ENCODE measurements around the gene FLT4.

Gene FLT4

DNA sequence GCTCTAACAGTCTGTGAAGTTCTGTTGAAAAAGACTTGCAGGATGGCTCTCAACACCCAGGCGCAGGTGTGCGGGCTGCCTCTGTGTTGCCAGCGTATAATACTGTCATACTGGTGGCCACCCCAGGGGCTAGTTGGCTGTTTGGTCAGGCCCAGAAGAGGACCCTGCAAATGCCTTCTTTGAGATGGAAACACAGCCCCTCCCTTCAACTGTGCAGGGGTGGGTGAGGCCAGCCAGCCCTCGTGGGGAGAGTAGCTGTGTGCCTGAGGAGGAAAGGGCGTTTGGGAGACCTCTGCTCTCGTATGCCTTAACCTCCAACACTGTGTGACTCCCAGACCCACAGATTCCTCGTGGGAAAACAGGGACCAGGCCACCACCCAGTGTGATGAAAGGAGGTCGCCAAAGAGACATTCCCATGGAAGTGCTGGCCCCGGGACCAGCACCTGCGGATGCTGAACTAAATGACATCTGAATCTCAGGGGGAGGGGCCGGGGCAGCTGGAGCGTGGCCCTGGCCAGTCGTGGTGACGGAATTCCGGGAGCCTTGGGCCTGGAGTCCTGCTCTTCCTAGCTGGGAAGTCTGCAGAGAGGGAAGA, 46.8 kb downstream of the FLT4 start:
- TF ChIP-seq GATA3 (IDR thresholded peaks at IDR 0.05; ENCODE audit: low read depth, low read length) = no peak
- TF ChIP-seq GATA2 (IDR thresholded peaks at IDR 0.05; ENCODE audit: low read depth, low read length) = no peak

DNA sequence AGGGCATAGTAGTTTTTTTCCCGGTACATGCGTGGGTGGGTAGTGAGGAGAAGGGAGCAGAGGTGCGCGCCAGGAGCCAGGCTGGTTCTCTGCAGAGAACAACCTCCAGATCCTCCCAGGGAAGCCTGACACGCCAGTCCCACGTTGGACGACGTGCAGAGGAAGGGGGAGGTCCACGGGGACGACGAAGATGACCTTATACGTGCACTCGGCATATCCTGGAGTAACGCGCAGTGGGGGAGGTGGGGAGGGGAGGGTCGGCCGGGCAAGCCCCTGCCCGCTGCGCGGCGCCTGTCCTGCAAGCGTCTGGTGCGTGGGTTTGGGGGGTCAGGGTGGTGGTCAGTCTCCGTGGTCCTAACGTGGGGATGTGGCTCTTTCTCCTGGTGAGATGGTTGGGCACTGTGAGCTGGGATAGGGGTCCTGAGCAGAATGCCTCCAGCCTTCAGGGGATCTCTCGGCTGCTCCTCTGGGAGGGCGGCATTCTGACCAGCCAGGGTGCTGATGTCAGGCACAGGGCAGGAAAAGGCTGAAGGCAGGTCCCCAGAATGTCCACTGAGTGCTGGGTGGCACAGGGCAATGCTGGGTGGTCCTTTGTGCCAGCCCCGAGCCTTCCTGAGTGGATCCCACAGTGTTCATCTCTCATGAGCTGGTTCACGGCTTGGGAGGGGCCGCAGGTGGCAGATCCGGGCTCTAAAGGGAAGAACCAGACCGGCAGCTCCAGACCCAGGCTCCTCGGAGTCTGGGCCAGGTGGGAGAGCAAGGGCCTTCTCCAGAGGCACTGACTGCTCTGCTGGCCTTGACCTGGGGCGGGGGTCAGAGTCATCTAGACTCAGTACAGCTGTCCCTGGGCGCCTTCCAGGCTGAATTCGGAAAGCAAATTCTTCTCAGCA, 47.6 kb downstream of the FLT4 start:
- TF ChIP-seq GATA2 (IDR thresholded peaks at IDR 0.05; ENCODE audit: low read depth, low read length) (no peak), GATA3 (IDR thresholded peaks at IDR 0.05; ENCODE audit: low read depth, low read length) (no peak)

DNA sequence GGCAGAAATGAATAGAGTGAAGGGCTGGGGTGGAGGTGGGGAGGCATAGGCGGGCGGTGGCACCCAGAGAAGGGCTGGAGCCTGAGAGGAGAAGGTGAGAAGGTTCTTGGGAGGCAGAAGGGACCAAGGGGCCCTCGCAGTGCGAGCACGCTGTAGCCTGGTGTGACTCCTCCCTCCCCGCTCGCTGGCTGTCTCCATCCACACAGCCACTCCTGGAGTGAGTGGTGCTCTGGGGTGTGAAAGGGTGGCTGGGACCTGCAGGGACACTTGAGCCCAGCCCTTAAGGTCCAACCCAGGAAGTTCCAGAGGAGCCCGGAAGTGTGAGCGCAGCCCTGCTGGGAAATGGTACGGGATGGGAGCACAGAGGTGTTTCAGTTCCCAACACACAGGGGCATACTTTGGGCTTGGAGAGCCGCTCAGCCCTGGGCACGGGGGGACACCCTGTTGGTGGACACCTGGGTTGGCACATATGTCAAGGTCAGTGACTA, 48.8 kb downstream of the FLT4 start:
- TF ChIP-seq GATA2 (IDR thresholded peaks at IDR 0.05; ENCODE audit: low read depth, low read length) = no peak
- TF ChIP-seq GATA3 (IDR thresholded peaks at IDR 0.05; ENCODE audit: low read depth, low read length) = no peak

DNA sequence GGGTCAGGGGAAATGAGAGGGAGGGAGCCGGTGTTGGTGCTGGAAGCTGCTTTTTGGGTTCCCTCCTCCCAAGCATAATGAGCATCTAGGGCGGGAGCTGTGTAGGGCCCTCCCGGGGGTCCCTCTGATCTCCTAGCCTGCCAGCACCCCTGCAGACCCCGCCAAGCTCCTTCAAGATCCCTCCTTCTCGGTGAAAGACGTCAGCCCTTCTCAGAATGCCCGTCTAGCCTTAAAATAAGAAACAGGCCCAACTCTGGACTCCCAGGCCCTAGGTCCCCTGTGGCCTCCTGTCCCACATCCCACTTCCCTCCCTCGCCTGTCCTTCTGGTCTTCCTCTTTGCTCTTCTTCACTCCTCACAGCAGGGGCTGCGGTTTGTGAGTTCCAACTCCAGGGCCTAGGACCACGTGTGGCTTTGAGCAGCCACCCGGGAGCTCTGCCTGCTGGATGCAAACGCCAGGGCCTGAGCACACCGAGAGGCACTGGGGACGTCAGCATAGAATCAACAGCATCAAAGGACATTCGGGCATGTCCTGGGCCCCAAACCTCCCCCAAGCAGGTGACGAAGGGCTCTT, 49.3 kb downstream of the FLT4 start:
- TF ChIP-seq GATA3 (IDR thresholded peaks at IDR 0.05; ENCODE audit: low read depth, low read length) (no peak), GATA2 (IDR thresholded peaks at IDR 0.05; ENCODE audit: low read depth, low read length) (no peak)

DNA sequence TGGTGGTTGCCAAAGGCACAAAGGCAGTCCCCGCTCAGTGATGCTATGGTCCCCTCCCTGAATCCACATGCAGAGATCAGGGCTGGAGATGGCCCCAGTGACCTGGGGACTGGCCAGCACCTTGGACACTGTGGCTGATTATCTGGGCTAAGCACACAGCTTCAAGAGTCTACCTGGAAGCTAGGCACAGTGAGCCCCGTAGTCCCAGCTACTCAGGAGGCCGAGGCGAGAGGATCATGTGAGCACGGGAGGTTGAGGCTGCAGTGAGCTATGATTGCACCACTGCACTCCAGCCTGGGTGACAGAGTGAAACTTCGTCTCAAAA, 49.8 kb downstream of the FLT4 start:
- TF ChIP-seq GATA3 (IDR thresholded peaks at IDR 0.05; ENCODE audit: low read depth, low read length) (no peak), GATA2 (IDR thresholded peaks at IDR 0.05; ENCODE audit: low read depth, low read length) (no peak)

DNA sequence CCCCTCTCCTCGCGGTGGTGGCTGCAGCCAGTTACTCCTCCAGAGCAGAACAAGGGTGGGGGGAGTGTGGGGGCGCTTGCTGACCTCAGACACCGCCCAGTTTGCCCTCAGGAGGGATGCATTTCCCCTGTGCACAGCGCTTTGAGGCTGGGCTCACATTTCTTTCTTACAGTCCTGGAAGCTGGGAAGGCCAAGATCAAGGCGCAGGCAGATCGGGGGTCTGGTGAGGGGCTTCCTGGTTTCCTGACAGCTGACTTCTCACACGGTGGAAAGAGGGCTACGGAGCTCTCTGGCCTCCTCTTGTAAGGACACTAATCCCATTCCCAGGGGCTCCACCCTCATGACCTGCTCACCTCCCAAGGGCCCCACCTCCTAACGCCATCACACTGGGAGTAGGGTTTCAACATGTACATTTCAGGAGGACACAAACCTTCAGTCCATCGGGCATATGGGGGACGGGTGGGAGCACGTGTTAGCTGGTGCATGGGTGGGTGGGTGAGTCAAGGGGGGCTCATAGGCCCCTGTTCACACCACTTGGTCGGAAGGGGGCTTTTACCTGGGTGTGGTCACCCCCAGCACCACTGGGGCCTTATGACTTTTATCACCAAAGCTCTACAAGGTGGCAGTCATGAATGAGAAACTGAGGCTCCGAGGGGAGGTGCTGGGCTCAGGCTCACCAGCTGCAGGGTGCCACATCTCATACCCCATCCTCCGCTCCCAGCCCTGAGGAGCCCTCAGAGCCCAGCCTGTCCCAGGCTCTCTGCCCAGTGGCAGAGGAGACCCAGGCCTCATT, 50.4 kb downstream of the FLT4 start:
- TF ChIP-seq GATA2 (IDR thresholded peaks at IDR 0.05; ENCODE audit: low read depth, low read length) (no peak), GATA3 (IDR thresholded peaks at IDR 0.05; ENCODE audit: low read depth, low read length) (no peak)

DNA sequence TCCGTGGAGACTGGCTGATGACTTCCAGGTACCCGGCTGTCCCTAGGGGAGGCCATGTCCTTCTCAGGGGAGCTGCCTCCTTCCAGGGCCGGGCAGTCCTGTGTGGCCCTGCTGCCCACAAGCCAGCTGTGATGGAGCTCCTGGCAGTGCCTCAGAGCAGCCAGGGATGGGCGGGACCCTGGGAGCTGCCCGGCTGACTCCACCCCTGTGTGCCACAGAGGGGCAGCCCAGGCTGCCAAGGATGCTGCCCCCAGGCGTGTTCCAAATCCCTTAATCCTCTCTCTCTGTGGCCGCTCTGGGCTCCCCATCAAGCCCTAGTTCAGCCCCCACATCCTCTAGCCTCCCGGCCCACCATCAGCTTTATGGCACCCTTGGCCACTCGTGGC, 51.1 kb downstream of the FLT4 start:
- TF ChIP-seq GATA3 (IDR thresholded peaks at IDR 0.05; ENCODE audit: low read depth, low read length) = no peak

DNA sequence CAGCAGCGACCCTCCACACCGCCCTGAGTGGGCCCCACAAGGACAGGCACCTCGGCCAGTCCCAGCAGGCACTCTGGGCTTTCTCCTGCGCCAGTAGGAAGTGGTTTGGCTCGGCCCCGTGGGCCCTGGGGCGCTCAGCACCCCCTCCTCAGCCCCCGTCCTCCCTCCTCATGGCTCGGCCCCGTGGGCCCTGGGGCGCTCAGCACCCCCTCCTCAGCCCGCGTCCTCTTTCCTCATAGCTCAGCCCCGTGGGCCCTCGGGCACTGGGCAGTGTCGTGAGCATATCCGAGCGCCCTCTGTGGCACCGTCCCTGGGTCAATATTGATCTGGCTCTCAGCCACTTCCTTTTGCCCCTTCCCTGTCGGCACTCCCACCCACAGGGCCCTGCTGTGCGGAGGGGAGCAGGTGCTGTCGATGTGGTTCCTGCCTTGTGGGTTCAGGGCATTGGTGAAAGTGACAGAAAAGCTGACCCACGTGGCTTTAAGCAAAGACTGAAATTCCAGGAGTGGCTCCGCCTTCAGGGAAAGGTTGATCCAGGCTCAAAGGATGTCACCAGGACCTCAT, 52.6 kb downstream of the FLT4 start:
- TF ChIP-seq GATA2 (IDR thresholded peaks at IDR 0.05; ENCODE audit: low read depth, low read length) = no peak
- no peak for TF ChIP-seq GATA3 (IDR thresholded peaks at IDR 0.05; ENCODE audit: low read depth, low read length)

DNA sequence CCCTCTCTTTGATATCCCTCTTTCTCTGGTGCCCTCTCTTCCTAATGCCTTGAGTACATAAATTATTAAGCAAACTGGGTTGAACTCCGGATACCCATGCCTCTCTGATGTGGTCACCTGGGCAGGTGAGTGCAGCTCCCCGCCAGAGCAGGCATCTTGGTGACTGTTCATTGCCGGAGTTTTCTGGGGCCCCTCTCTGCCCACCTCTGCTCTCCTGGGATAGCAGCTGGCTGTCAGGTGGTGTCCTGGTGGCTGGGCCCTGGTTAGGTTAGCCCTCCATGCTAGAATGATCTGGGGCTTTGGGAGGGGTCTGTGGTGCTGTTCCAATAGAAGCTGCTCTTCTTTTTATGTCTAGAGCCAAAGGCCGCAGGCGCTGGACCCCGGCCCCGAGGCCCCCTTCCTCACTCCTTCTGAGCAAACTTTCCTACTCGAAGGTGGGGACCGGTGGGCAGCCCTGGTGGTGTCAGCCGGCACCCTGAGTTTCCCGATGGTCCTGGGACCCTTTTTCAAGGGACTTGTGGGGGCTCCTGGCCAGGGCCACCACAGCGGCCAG, 53.2 kb downstream of the FLT4 start:
- no peak for TF ChIP-seq GATA3 (IDR thresholded peaks at IDR 0.05; ENCODE audit: low read depth, low read length)
- no peak for TF ChIP-seq GATA2 (IDR thresholded peaks at IDR 0.05; ENCODE audit: low read depth, low read length)

DNA sequence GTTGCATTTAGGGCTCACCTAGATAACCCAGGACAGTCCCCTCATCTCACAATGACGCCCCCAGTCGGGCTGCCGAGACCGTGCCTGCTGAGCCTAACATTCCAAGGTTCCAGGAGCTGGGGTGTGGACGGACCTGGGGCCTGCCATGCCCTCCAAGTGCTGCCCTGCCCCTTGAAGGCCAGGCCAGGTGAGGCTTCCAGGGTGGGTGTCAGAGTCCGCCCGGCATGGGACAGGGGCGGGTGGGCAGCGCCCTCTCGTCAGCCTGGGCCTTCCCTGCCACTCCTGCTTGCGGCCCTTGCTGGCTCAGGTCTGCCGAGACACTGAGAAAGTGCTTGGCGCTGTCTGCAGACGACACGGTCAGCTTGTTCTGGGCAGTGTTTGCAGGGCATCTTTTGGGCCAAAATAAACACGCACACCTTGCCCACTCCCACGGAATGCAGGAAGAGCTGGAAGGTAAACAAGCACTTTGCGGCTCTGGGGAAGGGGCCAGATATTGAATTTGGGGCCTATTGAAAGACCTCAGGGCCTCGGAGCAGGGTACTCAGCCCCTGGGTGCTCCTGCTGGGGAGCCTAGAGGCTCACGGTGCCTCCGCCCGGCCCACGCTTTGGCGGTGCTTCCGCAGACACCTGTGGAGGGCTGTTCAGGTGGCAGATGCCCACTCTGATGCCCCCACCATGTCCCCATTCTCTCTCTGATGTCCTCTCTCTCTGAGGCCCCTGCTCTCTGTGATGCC, 53.9 kb downstream of the FLT4 start:
- TF ChIP-seq GATA2 (IDR thresholded peaks at IDR 0.05; ENCODE audit: low read depth, low read length) (no peak), GATA3 (IDR thresholded peaks at IDR 0.05; ENCODE audit: low read depth, low read length) (no peak)

DNA sequence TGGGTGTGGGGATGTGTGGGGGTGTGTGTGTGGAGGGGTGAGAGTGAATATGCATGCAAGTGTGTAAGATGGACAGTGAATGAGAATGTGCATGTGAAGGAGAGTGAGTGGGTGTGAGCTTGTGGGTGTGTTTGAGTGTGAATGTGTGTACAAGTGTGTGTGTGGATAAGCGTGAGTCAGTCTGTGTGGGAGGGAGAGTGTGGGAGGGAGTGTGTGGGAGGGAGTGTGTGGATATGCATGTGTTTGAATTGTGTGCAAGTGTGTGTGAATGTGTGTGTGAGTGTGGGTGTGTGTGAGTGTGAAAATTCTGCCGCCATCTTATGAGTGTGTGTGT, 54.4 kb downstream of the FLT4 start:
- TF ChIP-seq GATA3 (IDR thresholded peaks at IDR 0.05; ENCODE audit: low read depth, low read length) (no peak), GATA2 (IDR thresholded peaks at IDR 0.05; ENCODE audit: low read depth, low read length) (no peak)

DNA sequence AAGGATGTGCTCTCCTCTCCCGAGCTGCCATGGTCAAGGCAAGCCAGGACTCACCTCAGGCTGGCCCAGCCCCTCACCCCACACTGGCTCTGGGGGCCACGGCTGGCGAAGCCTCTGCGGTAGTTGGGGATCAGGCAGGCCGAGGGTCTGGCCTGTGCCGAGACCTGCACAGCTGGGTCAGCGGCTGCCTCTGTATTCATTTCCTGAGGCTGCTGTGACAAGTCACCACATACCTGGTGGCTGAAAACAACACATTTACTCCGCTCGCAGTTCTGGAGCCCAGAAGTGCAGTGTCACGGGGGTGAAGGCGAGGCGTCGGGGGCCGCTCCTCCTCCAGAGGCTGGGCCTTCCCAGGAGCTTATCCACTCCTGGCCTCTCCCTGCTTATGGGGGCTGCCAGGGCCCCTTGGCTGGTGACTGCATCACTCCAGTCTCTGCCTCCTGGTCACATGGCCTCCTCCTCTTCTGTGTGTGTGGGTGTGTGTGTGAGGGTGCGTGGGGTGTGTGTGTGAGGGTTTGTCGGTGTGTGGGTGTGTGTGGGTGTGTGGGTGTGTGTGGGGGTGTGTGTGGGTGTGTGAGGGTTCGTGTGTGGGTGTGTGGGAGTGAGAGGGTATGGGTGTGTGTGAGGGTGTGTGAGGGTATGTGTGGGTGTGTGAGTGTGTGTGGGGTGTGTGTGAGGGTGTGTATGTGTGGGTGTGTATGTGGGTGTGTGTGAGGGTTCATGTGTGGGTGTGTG, 54.9 kb downstream of the FLT4 start:
- TF ChIP-seq GATA2 (IDR thresholded peaks at IDR 0.05; ENCODE audit: low read depth, low read length) (no peak), GATA3 (IDR thresholded peaks at IDR 0.05; ENCODE audit: low read depth, low read length) (no peak)
